ENCODE measurements around the gene KCNAB1.

Gene KCNAB1

GRCh38 chr3:156461889-156462288 is 341.5 kb downstream of the KCNAB1 start:
- TF ChIP-seq LEF1 (IDR thresholded peaks at IDR 0.05; ENCODE audit: borderline replicate concordance) = no peak
- no peak for TF ChIP-seq CTBP1 (IDR thresholded peaks at IDR 0.05; ENCODE audit: borderline replicate concordance)
- TF ChIP-seq ARNT (IDR thresholded peaks at IDR 0.05) = no peak
- no peak for TF ChIP-seq L3MBTL2 (conservative IDR thresholded peaks at IDR 0.05)
- TF ChIP-seq FOXK2 (IDR thresholded peaks at IDR 0.05) = no peak
- no peak for TF ChIP-seq TARDBP (IDR thresholded peaks at IDR 0.05)
- no peak for TF ChIP-seq ELF4 (IDR thresholded peaks at IDR 0.05)
- no peak for TF ChIP-seq HDGF (IDR thresholded peaks at IDR 0.05; ENCODE audit: borderline replicate concordance)
- TF ChIP-seq ZNF384 (IDR thresholded peaks at IDR 0.05) = no peak
- TF ChIP-seq BHLHE40 (IDR thresholded peaks at IDR 0.05; ENCODE audit: borderline replicate concordance) = no peak
- no peak for TF ChIP-seq FOXA1 (IDR thresholded peaks at IDR 0.05)
- no peak for TF ChIP-seq FOXM1 (IDR thresholded peaks at IDR 0.05; ENCODE audit: borderline replicate concordance)
- no peak for TF ChIP-seq PKNOX1 (IDR thresholded peaks at IDR 0.05)
- no peak for TF ChIP-seq NFRKB (IDR thresholded peaks at IDR 0.05)
- TF ChIP-seq SUZ12 (IDR thresholded peaks at IDR 0.05) = no peak
- no peak for TF ChIP-seq SP1 (IDR thresholded peaks at IDR 0.05)
- ChIA-PET POLR2A (no interaction called here), CTCF (no interaction called here)
- DNase-seq (ENCODE audit: extremely low spot score) = no peak

DNA sequence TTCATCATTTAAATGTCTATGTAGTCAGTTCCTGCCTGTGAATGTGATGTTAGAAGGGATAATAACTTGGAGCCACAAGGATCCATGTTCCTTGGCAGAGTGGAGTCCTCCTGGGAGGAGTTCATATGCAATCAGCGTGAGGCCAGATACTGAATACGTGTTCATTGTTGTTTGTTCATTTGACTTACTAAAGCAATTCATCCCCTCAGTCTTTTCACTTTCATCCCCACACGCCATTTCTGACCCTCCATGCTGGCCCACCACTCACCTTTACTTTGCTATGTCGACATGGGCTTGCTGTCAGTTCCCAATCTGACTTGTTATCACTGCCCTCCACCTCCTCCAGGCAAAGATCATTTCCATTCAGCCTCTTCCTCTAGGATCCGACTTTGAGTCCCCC is 342.7 kb downstream of the KCNAB1 start:
- TF ChIP-seq L3MBTL2 (conservative IDR thresholded peaks at IDR 0.05) (no peak), PKNOX1 (IDR thresholded peaks at IDR 0.05) (no peak), CTBP1 (IDR thresholded peaks at IDR 0.05; ENCODE audit: borderline replicate concordance) (no peak), SP1 (IDR thresholded peaks at IDR 0.05) (no peak), ELF4 (IDR thresholded peaks at IDR 0.05) (no peak), SUZ12 (IDR thresholded peaks at IDR 0.05) (no peak), BHLHE40 (IDR thresholded peaks at IDR 0.05; ENCODE audit: borderline replicate concordance) (no peak), FOXK2 (IDR thresholded peaks at IDR 0.05) (no peak), HDGF (IDR thresholded peaks at IDR 0.05; ENCODE audit: borderline replicate concordance) (no peak), NFRKB (IDR thresholded peaks at IDR 0.05) (no peak), TARDBP (IDR thresholded peaks at IDR 0.05) (no peak)
- DNase-seq (ENCODE audit: extremely low spot score) = no peak
- ChIA-PET POLR2A (no interaction called here), CTCF (no interaction called here)

DNA sequence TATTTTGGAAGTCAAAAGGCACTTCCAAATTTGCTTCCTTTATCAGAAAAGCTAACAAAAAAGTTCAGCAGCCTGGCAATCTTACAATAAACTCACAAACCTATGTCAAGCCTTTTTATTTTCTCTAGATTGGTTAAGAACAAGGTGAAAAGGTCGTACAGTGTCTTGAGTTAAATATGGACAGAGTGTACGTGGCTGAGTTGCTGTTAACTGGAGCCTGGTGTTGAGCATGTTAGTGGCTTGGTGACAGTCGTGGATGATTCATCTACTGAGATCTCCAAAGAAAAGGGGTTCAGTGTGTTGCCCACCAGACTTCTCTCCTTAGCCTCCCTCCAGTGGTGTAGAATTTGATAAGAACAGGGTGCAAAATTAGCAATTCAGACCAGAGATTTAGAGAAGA is 344.8 kb downstream of the KCNAB1 start:
- no peak for DNase-seq (ENCODE audit: extremely low spot score)
- CTCF ChIA-PET = no interaction called here
- TF ChIP-seq PKNOX1 (IDR thresholded peaks at IDR 0.05) (no peak), ARNT (IDR thresholded peaks at IDR 0.05) (no peak), LEF1 (IDR thresholded peaks at IDR 0.05; ENCODE audit: borderline replicate concordance) (no peak), TARDBP (IDR thresholded peaks at IDR 0.05) (no peak), ELF4 (IDR thresholded peaks at IDR 0.05) (no peak), BHLHE40 (IDR thresholded peaks at IDR 0.05; ENCODE audit: borderline replicate concordance) (no peak), L3MBTL2 (conservative IDR thresholded peaks at IDR 0.05) (no peak), FOXK2 (IDR thresholded peaks at IDR 0.05) (no peak), NFRKB (IDR thresholded peaks at IDR 0.05) (no peak), SUZ12 (IDR thresholded peaks at IDR 0.05) (no peak), CTBP1 (IDR thresholded peaks at IDR 0.05; ENCODE audit: borderline replicate concordance) (no peak), HDGF (IDR thresholded peaks at IDR 0.05; ENCODE audit: borderline replicate concordance) (no peak)
- POLR2A ChIA-PET = no interaction called here

GRCh38 chr3:156469456-156469855 is 349.1 kb downstream of the KCNAB1 start:
- POLR2A ChIA-PET = no interaction called here
- CTCF ChIA-PET = interaction anchor here (0.6 kb wide), 1 partner anchor 73 kb away, joined by 6 read pairs; no protein-coding TSS in a partner anchor
- no peak for DNase-seq (ENCODE audit: extremely low spot score)
- TF ChIP-seq NFRKB (IDR thresholded peaks at IDR 0.05) (no peak), LEF1 (IDR thresholded peaks at IDR 0.05; ENCODE audit: borderline replicate concordance) (no peak), FOXM1 (IDR thresholded peaks at IDR 0.05; ENCODE audit: borderline replicate concordance) (no peak), ZNF384 (IDR thresholded peaks at IDR 0.05) (no peak), CTBP1 (IDR thresholded peaks at IDR 0.05; ENCODE audit: borderline replicate concordance) (no peak), L3MBTL2 (conservative IDR thresholded peaks at IDR 0.05) (no peak), FOXA1 (IDR thresholded peaks at IDR 0.05) (no peak), SP1 (IDR thresholded peaks at IDR 0.05) (no peak), ARNT (IDR thresholded peaks at IDR 0.05) (no peak), BHLHE40 (IDR thresholded peaks at IDR 0.05; ENCODE audit: borderline replicate concordance) (no peak), ELF4 (IDR thresholded peaks at IDR 0.05) (no peak), PKNOX1 (IDR thresholded peaks at IDR 0.05) (no peak), FOXK2 (IDR thresholded peaks at IDR 0.05) (no peak), HDGF (IDR thresholded peaks at IDR 0.05; ENCODE audit: borderline replicate concordance) (no peak), TARDBP (IDR thresholded peaks at IDR 0.05) (no peak), SUZ12 (IDR thresholded peaks at IDR 0.05) (no peak)

DNA sequence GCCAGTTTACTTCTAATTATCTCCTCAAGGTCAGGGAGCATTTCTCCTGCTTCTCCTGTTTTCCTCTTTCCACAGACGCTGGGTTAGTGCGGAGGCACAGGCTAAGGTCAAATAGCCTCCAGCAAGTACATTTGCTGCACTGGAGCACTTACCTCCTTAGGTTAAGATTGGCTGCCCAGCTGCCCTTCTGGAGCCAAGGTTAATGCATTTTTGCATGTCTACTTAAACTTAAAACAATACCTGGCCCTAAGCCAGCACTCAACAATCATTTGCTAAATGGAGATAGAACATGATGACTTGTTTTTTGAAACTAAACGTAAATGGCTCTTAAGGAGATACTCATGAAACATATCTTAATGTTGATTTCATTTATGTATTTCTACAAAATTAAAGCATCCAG is 351.1 kb downstream of the KCNAB1 start:
- TF ChIP-seq FOXA1 (IDR thresholded peaks at IDR 0.05) (no peak), NFRKB (IDR thresholded peaks at IDR 0.05) (no peak), SUZ12 (IDR thresholded peaks at IDR 0.05) (no peak), CTBP1 (IDR thresholded peaks at IDR 0.05; ENCODE audit: borderline replicate concordance) (no peak), TARDBP (IDR thresholded peaks at IDR 0.05) (no peak), PKNOX1 (IDR thresholded peaks at IDR 0.05) (no peak), FOXK2 (IDR thresholded peaks at IDR 0.05) (no peak), ELF4 (IDR thresholded peaks at IDR 0.05) (no peak), HDGF (IDR thresholded peaks at IDR 0.05; ENCODE audit: borderline replicate concordance) (no peak), BHLHE40 (IDR thresholded peaks at IDR 0.05; ENCODE audit: borderline replicate concordance) (no peak)

More for the DNA sequence above, 351.1 kb downstream of the KCNAB1 start:
- CTCF ChIA-PET = no interaction called here
- no peak for DNase-seq (ENCODE audit: extremely low spot score)
- POLR2A ChIA-PET = no interaction called here

Measured in HEK293T (cell line).